ENCODE results near the gene OR6V1. TPM values are rescaled to one million over a fixed set of nuclear protein-coding genes. Genes with fewer than 3 reads are reported as not detected.

Gene OR6V1
- total and polyA plus RNA-seq, 2 donors = 0.02 TPM; not detected in 1

- no peak for DNase-seq (ENCODE audit: low read depth in 6 of 9, low spot score in 9 of 9)
- Histone ChIP-seq H3K4me1 (ENCODE audit: control insufficient read depth in 2 of 2, insufficient read depth in 2 of 2, low read length in 2 of 2) (peaks cover 0 to 6% of the 10 kb centered on the region in 2 donors), H3K9me3 (ENCODE audit: control insufficient read depth in 2 of 2, insufficient read depth in 1 of 2, low read length in 1 of 2) (no peaks in the 10 kb centered on the region), H3K27me3 (ENCODE audit: control insufficient read depth in 2 of 2, insufficient read depth in 1 of 2, low read length in 1 of 2) (no peaks in the 10 kb centered on the region), H3K27ac (ENCODE audit: low read depth in 1 of 2, low read length in 1 of 2) (no peak overlapping the region), H3K4me3 (ENCODE audit: low read length in 2 of 2) (no peak overlapping the region), H3K36me3 (ENCODE audit: control insufficient read depth in 2 of 2, insufficient read depth in 2 of 2, low read length in 1 of 2) (no peaks in the 10 kb centered on the region)
- 98% methylated on average over 3 of the region's 3 CpGs for WGBS
These were observed 11.9 kb upstream of the OR6V1 start for GRCh38 chr7:143040209-143040715.

- Histone ChIP-seq H3K4me3 (ENCODE audit: low read length in 2 of 2) (no peak overlapping the region), H3K4me1 (ENCODE audit: control insufficient read depth in 2 of 2, insufficient read depth in 2 of 2, low read length in 2 of 2) (peaks cover 0 to 6% of the 10 kb centered on the region in 2 donors), H3K27me3 (ENCODE audit: control insufficient read depth in 2 of 2, insufficient read depth in 1 of 2, low read length in 1 of 2) (no peaks in the 10 kb centered on the region), H3K9me3 (ENCODE audit: control insufficient read depth in 2 of 2, insufficient read depth in 1 of 2, low read length in 1 of 2) (no peaks in the 10 kb centered on the region), H3K36me3 (ENCODE audit: control insufficient read depth in 2 of 2, insufficient read depth in 2 of 2, low read length in 1 of 2) (no peaks in the 10 kb centered on the region), H3K27ac (ENCODE audit: low read depth in 1 of 2, low read length in 1 of 2) (no peak overlapping the region)
- DNase-seq (ENCODE audit: low read depth in 6 of 9, low spot score in 9 of 9) = no peak
- whole genome bisulfite sequencing = 98% methylated on average over 6 of the region's 6 CpGs
These were observed 10.8 kb upstream of the OR6V1 start for GRCh38 chr7:143041346-143041745.

GRCh38 chr7:143042159-143042789 is 9.9 kb upstream of the OR6V1 start:
- Histone ChIP-seq H3K36me3 (ENCODE audit: control insufficient read depth in 2 of 2, insufficient read depth in 2 of 2, low read length in 1 of 2) (no peaks in the 10 kb centered on the region), H3K27me3 (ENCODE audit: control insufficient read depth in 2 of 2, insufficient read depth in 1 of 2, low read length in 1 of 2) (no peaks in the 10 kb centered on the region), H3K9me3 (ENCODE audit: control insufficient read depth in 2 of 2, insufficient read depth in 1 of 2, low read length in 1 of 2) (no peaks in the 10 kb centered on the region), H3K4me1 (ENCODE audit: control insufficient read depth in 2 of 2, insufficient read depth in 2 of 2, low read length in 2 of 2) (peaks cover 0 to 6% of the 10 kb centered on the region in 2 donors), H3K27ac (ENCODE audit: low read depth in 1 of 2, low read length in 1 of 2) (peak overlapping the region in 1 of 2 donors; percentile 40), H3K4me3 (ENCODE audit: low read length in 2 of 2) (no peak overlapping the region)
- no peak for DNase-seq (ENCODE audit: low read depth in 6 of 9, low spot score in 9 of 9)
- 93% methylated on average over 3 of the region's 3 CpGs for WGBS

GRCh38 chr7:143042790-143043271 is 9.3 kb upstream of the OR6V1 start:
- Histone ChIP-seq H3K27me3 (ENCODE audit: control insufficient read depth in 2 of 2, insufficient read depth in 1 of 2, low read length in 1 of 2) (no peaks in the 10 kb centered on the region), H3K4me1 (ENCODE audit: control insufficient read depth in 2 of 2, insufficient read depth in 2 of 2, low read length in 2 of 2) (peaks cover 0 to 6% of the 10 kb centered on the region in 2 donors), H3K27ac (ENCODE audit: low read depth in 1 of 2, low read length in 1 of 2) (peak overlapping the region; percentile 6 to 40), H3K9me3 (ENCODE audit: control insufficient read depth in 2 of 2, insufficient read depth in 1 of 2, low read length in 1 of 2) (no peaks in the 10 kb centered on the region), H3K36me3 (ENCODE audit: control insufficient read depth in 2 of 2, insufficient read depth in 2 of 2, low read length in 1 of 2) (no peaks in the 10 kb centered on the region), H3K4me3 (ENCODE audit: low read length in 2 of 2) (no peak overlapping the region)
- DNase-seq (ENCODE audit: low read depth in 6 of 9, low spot score in 9 of 9) = no peak
- 83% methylated on average over 6 of the region's 6 CpGs for WGBS

- H3K4me1 ChIP-seq (ENCODE audit: control insufficient read depth in 2 of 2, insufficient read depth in 2 of 2, low read length in 2 of 2) = peaks cover 0 to 6% of the 10 kb centered on the region in 2 donors
- no peaks in the 10 kb centered on the region for H3K36me3 ChIP-seq (ENCODE audit: control insufficient read depth in 2 of 2, insufficient read depth in 2 of 2, low read length in 1 of 2)
- no peak overlapping the region for H3K4me3 ChIP-seq (ENCODE audit: low read length in 2 of 2)
- no peaks in the 10 kb centered on the region for H3K27me3 ChIP-seq (ENCODE audit: control insufficient read depth in 2 of 2, insufficient read depth in 1 of 2, low read length in 1 of 2)
- no peaks in the 10 kb centered on the region for H3K9me3 ChIP-seq (ENCODE audit: control insufficient read depth in 2 of 2, insufficient read depth in 1 of 2, low read length in 1 of 2)
- WGBS = 91% methylated on average over 2 of the region's 2 CpGs
- DNase-seq (ENCODE audit: low read depth in 6 of 9, low spot score in 9 of 9) = no peak
- H3K27ac ChIP-seq (ENCODE audit: low read depth in 1 of 2, low read length in 1 of 2) = peak overlapping the region in 1 of 2 donors; percentile 40
These were observed 8.8 kb upstream of the OR6V1 start for GRCh38 chr7:143043391-143043790.

DNA sequence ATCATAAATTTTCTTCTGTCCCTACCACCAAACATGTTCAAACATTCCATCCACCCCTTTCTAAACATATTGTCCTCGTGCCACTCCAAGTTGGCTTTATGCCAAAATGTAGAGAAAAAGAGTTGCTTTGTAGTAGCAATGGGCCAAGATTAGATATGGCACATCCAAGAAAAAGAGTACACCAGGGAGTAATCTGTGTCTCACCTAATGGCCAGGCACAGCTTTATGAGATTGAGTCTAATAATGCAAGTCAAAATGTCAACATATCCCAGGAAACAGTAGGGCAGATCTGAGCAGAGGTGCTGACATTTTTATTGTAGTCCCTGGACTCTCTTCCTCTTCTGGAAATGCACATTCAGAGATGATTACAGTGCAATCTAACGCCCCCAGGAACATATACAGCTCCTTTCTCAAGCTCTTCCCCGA is 5.7 kb upstream of the OR6V1 start:
- no peaks in the 10 kb centered on the region for H3K36me3 ChIP-seq (ENCODE audit: control insufficient read depth in 2 of 2, insufficient read depth in 2 of 2, low read length in 1 of 2)
- no peak overlapping the region for H3K4me3 ChIP-seq (ENCODE audit: low read length in 2 of 2)
- peaks cover 0 to 6% of the 10 kb centered on the region in 2 donors for H3K4me1 ChIP-seq (ENCODE audit: control insufficient read depth in 2 of 2, insufficient read depth in 2 of 2, low read length in 2 of 2)
- H3K9me3 ChIP-seq (ENCODE audit: control insufficient read depth in 2 of 2, insufficient read depth in 1 of 2, low read length in 1 of 2) = no peaks in the 10 kb centered on the region
- WGBS = 79% methylated on average over 3 of the region's 3 CpGs
- H3K27ac ChIP-seq (ENCODE audit: low read depth in 1 of 2, low read length in 1 of 2) = no peak overlapping the region
- H3K27me3 ChIP-seq (ENCODE audit: control insufficient read depth in 2 of 2, insufficient read depth in 1 of 2, low read length in 1 of 2) = no peaks in the 10 kb centered on the region
- no peak for DNase-seq (ENCODE audit: low read depth in 6 of 9, low spot score in 9 of 9)

DNA sequence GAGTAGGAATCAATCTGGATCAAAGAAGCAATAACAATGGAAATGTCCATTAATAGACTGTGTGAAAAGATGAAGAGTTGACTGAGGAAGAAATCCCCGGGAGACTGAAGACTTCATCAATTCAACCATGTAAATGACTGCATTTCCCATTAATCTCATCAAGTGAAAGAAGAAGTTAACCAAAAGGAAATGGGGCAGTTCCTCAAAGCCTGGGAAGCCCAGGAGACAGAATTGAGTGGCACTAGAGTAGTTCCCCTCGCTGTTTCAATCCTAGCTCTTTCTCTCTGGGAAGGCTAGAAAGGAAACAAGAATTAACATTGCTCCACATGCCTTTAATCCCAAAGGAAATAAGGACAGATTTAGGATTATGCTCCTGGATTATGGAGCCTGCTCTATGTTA is 4.8 kb upstream of the OR6V1 start:
- 60% methylated on average over 2 of the region's 2 CpGs for WGBS

GRCh38 chr7:143048827-143049226 is 3.3 kb upstream of the OR6V1 start:
- DNase-seq (ENCODE audit: low read depth in 6 of 9, low spot score in 9 of 9) = no peak
- H3K4me3 ChIP-seq (ENCODE audit: low read length in 2 of 2) = no peak overlapping the region
- H3K27me3 ChIP-seq (ENCODE audit: control insufficient read depth in 2 of 2, insufficient read depth in 1 of 2, low read length in 1 of 2) = no peaks in the 10 kb centered on the region
- no peaks in the 10 kb centered on the region for H3K4me1 ChIP-seq (ENCODE audit: control insufficient read depth in 2 of 2, insufficient read depth in 2 of 2, low read length in 2 of 2)
- H3K36me3 ChIP-seq (ENCODE audit: control insufficient read depth in 2 of 2, insufficient read depth in 2 of 2, low read length in 1 of 2) = no peaks in the 10 kb centered on the region
- peaks cover 0 to 3% of the 10 kb centered on the region in 2 donors for H3K9me3 ChIP-seq (ENCODE audit: control insufficient read depth in 2 of 2, insufficient read depth in 1 of 2, low read length in 1 of 2)
- no peak overlapping the region for H3K27ac ChIP-seq (ENCODE audit: low read depth in 1 of 2, low read length in 1 of 2)

More for the DNA sequence above, 4.8 kb upstream of the OR6V1 start:
- Histone ChIP-seq H3K4me1 (ENCODE audit: control insufficient read depth in 2 of 2, insufficient read depth in 2 of 2, low read length in 2 of 2) (peaks cover 0 to 5% of the 10 kb centered on the region in 2 donors), H3K4me3 (ENCODE audit: low read length in 2 of 2) (no peak overlapping the region), H3K27me3 (ENCODE audit: control insufficient read depth in 2 of 2, insufficient read depth in 1 of 2, low read length in 1 of 2) (no peaks in the 10 kb centered on the region), H3K36me3 (ENCODE audit: control insufficient read depth in 2 of 2, insufficient read depth in 2 of 2, low read length in 1 of 2) (no peaks in the 10 kb centered on the region), H3K9me3 (ENCODE audit: control insufficient read depth in 2 of 2, insufficient read depth in 1 of 2, low read length in 1 of 2) (no peaks in the 10 kb centered on the region), H3K27ac (ENCODE audit: low read depth in 1 of 2, low read length in 1 of 2) (no peak overlapping the region)
- DNase-seq (ENCODE audit: low read depth in 6 of 9, low spot score in 9 of 9) = no peak

DNA sequence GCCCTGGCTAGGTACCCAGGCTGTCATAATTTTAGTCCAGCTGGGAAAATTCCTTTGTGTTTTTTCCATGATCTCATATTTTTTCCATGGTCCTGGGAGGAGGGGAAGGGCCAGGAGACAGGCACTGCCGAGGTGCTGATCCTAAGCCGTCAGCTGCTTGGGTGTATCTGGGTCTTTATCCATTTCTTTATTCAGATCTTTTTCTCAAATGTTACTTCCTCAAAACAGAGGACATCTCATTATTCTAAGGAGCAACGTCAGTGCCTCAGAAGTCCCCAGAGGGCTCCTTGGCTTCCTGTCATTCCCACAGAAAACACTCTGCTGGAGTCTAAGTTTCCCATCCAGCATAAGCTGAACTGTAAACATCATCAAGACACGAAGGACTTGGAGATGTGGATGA is 2.8 kb upstream of the OR6V1 start:
- WGBS = 37% methylated on average over 4 of the region's 4 CpGs
- Histone ChIP-seq H3K4me1 (ENCODE audit: control insufficient read depth in 2 of 2, insufficient read depth in 2 of 2, low read length in 2 of 2) (no peaks in the 10 kb centered on the region), H3K27me3 (ENCODE audit: control insufficient read depth in 2 of 2, insufficient read depth in 1 of 2, low read length in 1 of 2) (no peaks in the 10 kb centered on the region), H3K36me3 (ENCODE audit: control insufficient read depth in 2 of 2, insufficient read depth in 2 of 2, low read length in 1 of 2) (no peaks in the 10 kb centered on the region), H3K27ac (ENCODE audit: low read depth in 1 of 2, low read length in 1 of 2) (no peak overlapping the region), H3K9me3 (ENCODE audit: control insufficient read depth in 2 of 2, insufficient read depth in 1 of 2, low read length in 1 of 2) (peaks cover 0 to 3% of the 10 kb centered on the region in 2 donors), H3K4me3 (ENCODE audit: low read length in 2 of 2) (no peak overlapping the region)
- DNase-seq (ENCODE audit: low read depth in 6 of 9, low spot score in 9 of 9) = no peak

All from thymus (tissue), 11 donors.